ENCODE measurements around the gene FARP1. TPM values are rescaled to one million over a fixed set of nuclear protein-coding genes. Genes with fewer than 3 reads are reported as not detected.

Gene FARP1
- total and polyA plus RNA-seq, 2 of the 8 experiments (the other 6 are each of a cell fraction or from before 2014, with no cell fraction given), result 24.7 to 104 TPM

- no peak for TF ChIP-seq NRF1 (IDR thresholded peaks at IDR 0.05; ENCODE audit: low read depth, low read length)
Measured at GRCh38 chr13:98325724-98326123, 182.8 kb downstream of the FARP1 start (continued).

Data from H1 (cell line).